RPMI7951 (cell line): Measurements from ENCODE around the gene SYCE1. TPM values are rescaled to one million over a fixed set of nuclear protein-coding genes. Genes with fewer than 3 reads are reported as not detected.
A peak's percentile ranks its signal among the peaks of the same experiment; 100 is the strongest.
"Not testable (repeated sequence)": the region's sequence is repeated elsewhere in the genome, so short reads cannot be mapped to it uniquely, and the experiment has no call there.

Experiments
- DNase-seq: peaks from one replicate; pipeline ENCODE4 v3.0.0-alpha.2; 2012; ENCODE audit warnings: low read depth
- total RNA-seq: library from RNA; depleted of rRNA; stranded (reverse); fragments of >200 nt; shearing (Covaris generic); gene quantifications from 2 replicates; pipeline ENCODE4 v1.2.3, GENCODE V29; 2014; rRNA removed

Gene SYCE1, protein sequence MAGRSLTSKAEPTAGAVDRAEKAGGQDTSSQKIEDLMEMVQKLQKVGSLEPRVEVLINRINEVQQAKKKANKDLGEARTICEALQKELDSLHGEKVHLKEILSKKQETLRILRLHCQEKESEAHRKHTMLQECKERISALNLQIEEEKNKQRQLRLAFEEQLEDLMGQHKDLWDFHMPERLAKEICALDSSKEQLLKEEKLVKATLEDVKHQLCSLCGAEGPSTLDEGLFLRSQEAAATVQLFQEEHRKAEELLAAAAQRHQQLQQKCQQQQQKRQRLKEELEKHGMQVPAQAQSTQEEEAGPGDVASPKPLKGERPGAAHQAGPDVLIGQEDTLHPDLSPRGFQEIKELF
- total RNA-seq = not detected in 2 replicates

DNA sequence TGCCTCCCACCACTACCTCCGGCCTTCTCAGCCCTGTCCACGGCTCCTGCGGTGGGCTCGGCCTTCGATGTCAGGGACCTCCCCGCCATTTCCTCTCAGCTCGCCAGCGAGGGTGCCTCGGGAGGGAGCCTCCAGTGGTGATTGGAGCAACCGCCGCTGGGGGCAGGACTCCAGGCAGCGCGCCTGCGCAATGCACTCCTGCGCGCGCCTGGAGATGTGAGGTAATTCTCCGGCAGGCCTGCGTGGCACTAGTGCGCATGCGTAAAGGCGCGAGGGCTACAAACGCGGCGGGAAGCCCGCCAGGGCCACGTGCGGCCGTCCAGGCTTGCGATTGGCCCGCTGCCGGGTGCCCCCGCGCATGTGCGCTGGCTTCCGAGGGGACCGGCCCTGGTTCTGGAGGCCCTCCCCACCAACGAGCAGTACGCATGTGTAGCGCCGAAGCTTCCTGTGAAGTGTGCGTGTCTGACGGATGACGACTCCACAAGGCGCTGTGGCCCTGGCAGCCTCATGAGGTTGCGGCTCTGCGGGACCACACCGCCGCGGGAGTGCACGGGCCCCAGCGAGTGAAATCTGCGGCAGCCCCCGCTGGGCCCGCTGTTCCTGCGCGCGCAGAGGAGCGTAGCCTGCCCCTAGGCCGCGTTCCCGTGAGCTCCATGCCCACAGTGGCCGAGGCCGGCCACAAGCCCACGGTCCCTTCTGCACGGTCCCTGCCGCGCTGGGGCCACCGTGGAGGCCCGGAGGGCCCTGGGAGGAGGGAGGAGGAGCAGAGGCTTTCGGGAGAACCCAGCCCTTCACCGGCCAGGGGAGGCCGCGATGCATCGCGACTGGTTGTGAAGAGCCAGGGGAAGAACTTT lies at the start of gene SYCE1:
TSS of gene SYCE1 (minus strand) at position 143 of the 854 bp plus-strand sequence. CDS start at position 89, 54 bp downstream.
- no peak for DNase-seq

DNA sequence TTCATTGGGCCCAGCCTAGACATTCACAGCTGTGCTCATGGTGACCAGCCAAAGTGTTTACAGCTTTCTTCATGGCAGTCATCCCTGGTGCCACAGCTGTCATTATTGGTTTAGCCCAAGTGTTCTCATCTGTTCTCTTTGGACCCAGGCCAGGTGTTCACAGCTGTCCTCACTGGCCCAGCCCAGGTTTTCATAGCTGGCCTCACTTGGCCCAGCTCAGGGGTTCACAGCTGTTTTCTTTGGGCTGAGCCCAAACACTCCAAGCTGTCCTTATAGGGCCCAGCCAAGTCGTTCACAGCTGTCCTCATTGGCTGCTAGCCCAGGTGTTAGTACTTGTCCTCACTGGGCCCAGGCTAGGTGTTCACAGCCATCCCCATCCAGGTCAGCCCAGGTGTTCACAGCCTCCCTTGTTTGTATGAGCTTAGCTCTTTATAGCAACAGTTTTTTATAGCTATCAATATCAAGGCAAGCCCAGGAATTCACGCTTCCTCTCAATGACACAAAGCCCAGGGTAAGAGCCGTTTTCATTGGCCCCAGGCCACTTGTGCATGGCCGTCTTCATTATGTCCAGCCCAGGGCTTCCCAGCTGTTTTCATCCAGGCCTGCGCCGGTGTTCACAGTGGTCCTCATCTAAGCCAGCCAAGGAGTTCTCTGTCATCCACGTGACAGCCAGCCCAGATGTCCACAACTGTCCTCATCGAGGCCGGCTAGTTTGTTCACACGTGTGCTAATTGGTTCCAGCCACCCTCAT lies 49.6 kb upstream of the SYCE1 start:
- DNase-seq = peak; percentile 5

DNA sequence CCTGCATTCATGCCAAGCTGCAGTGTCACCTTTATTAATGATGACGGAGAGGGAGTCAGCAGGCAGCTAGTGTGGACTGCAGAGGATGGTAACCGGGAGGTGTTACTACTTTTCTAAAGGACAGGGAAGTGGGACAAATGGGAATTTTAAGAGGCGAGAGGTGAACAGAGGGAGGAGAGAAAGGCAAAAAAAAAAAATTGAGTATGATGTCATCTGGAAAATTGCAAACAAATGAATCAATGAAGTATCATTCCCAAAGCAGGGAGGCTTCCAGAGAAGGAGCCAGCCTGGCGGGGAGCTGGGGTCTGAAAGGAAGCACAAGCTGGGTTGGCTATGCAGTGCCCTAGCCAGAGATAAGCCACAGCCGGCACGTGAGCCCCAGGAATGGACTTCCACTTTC lies 48.3 kb upstream of the SYCE1 start:
- DNase-seq = no peak

DNA sequence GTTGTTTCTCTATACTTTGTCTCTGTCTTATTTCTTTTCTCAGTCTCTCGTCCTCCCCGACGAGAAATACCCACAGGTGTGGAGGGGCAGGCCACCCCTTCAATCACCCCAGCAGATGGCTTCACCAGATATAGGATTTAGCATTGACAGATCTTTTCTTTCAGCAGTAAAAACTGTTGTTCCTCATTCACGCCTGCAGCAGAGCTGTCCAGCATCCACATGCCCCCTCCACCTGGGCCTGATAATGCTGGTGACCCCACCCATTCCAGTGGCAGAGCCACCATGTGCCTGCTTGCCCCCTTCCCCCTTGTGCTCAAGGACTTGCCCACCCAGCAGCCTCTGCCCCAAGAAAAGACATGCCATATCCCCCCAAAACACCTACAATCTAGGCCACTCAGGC lies 45.7 kb upstream of the SYCE1 start:
- no peak for DNase-seq

DNA sequence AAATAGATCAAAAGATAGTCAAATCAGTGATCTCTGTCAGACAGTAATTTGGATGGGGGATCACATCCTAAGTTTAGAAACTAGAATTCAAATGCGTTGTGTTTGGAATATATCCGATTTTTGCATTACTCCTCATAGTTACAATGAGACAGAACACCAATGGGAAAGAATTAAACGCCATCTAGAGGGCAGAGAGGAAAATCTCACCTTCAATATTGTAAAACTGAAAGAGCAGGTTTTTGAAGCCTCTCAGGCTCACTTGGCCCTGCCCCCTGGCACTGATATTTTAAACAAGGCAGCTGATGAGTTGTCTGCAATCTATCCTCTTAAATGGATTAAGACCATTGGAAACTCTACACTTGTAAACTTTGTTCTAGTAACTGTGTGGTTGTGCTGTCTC lies 43.5 kb upstream of the SYCE1 start:
- peak; percentile 13 for DNase-seq

DNA sequence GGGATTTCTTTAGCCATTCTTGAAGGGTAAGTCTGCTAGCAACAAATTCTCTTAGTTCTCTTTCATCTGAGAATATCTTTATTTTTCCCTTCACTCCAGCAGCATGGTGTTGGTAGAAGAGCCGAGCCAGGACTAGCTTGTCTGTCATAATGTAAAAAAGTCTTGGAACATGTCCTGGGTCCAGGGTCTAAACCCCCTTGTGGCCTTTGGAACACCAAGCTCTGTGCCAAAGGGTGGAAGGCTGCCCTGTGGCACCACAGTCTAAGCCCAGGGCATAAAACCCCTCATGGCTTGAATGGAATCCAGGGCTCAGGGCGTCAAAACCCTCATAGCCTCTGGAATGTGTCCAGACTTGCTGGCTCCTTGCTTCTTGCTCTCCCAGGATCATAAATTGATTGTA lies 38.1 kb upstream of the SYCE1 start:
- not testable (repeated sequence) for DNase-seq

DNA sequence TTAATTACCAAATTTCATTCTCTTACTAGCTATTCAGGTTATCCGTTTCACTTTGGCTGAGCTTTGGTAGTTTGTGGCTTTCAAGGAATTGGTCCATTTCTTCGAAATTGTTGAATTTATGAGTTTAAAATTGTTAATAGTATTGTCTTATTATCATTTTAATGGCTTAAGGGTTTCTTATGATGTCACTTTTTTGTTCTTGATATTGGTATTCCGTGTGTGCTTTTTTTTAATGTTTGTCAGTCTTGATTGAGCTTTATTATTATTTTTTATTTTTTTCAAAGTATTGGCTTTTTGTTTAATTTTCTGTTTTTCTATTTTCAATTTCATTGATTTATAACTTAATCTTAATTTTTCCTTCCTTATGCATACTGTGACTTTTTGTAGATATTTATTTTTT lies 35.3 kb upstream of the SYCE1 start:
- DNase-seq = no peak

DNA sequence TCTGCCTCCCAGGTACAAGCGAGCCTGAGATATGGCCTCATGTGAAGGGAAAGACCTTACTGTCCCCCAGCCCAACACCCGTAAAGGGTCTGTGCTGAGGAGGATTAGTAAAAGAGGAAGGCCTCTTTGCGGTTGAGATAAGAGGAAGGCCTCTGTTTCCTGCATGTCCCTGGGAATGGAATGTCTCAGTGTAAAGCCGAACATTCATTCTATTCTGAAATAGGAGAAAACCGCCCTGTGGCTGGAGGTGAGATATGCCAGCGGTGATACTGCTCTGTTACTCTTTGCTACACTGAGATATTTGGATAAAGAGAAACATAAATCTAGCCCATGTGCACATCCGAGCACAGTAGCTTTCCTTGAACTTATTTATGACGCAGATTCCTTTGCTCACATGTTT lies 34.5 kb upstream of the SYCE1 start:
- DNase-seq = not testable (repeated sequence)

DNA sequence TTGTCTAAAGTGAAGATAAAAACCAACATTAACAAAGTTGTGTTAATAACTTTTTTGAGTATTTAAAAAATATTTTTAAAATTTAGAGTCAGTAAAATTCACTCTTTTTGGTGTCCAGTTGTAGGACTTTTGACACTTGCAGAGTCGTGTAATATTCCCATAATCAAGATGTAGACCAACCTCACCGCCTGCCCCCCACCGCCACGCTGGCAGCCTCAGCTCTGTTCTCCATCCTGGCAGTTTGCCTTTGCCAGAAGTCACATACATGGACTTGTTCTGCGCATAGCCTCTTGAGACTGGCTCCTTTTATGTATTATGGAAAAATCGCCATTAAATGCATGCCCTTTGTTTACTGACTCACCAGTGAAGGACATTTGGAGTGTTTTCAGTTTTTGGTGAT lies 27.3 kb upstream of the SYCE1 start:
- no peak for DNase-seq

DNA sequence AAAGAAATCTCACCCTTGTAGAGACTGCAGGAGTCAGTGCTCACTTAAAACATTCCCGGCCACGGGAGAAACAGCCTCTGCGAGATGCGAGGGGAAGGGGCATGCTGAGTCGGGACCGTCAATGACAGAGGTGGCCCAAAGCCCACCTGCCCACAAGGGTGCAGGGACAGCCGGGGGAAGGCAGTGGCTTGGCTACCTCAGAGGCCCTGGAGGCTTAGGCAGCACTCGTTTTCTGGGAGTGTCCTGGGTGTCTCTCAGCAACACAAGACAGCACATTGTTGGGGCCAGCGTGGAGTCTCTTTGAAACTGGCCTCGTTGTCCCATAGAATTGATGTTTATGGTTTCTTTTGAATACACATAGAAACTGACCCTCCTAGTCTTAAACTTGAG lies 25.6 kb upstream of the SYCE1 start:
- no peak for DNase-seq

DNA sequence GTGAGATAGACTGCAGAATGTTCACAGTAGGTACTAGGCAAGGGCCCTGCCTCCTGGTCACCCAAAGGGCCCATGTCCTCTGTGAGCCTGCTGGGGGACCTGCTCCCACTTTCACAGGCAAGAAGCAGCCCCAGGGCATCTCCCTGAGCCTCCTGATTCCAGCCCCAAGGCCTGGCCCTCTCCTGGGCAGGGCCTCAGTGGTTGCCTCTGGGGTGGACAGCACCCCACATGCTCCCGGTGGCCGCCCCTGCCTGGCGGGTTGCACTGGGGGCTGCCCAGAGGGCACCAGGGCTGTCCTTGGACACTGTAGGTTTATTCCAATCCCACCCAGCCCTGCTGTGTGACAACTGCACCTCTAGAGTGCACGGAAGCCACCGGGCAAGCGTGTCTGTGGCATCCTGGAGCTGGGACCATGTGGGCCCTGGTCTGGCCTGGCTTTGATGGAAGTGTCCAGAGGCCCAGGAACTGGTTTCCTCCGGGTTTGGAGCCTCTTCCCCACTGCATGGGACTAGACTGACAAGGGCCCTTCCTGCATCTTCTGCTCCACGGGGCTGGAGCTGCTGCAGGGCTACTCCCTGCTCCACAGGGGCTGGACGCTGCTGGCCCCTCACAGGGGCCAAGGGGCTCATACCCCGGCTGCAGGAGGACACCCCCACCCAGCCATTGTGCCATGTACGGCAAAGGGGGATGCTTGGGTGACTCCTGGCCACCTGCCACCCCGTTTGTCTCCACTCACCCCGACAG lies 25.0 kb upstream of the SYCE1 start:
- DNase-seq = no peak

DNA sequence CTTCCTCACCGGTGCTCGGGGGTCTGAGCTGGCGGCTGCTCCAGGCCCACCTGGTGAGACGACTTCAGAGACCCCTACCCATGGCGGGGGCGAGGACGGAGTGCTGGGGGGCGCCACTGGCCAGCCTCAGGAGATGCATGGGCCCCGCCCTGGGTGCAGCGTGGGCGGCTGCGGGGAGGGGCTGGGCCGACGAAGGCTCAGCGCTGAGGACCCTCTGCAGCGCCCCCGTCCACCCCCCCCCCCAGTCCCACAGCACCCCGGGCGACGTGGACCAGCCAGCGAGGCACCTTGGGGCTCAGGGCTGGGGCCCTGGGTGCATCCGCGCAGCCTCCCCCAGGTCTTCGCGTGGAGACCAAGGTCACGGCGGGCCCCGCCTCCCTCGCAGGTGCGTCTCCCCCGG lies 11.7 kb upstream of the SYCE1 start:
- not testable (repeated sequence) for DNase-seq

DNA sequence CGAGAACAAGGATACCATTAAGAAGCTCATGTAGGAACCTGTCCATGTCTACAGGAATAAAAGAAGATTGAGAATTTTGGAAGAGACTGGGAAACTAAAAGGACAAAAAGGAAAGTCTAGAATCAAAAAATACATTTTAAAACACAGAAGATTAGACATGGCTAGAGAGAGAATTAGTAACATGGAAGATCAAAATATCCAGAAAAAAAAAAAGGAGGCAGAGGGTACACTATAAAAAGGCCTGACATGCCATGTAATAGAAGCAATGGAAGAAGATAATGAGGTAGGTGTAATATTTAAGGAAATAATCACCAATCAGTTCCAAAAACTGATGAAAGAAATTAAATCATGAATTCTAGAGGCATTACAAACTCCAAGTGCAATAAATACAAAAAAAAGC lies 8.1 kb upstream of the SYCE1 start:
- not testable (repeated sequence) for DNase-seq

DNA sequence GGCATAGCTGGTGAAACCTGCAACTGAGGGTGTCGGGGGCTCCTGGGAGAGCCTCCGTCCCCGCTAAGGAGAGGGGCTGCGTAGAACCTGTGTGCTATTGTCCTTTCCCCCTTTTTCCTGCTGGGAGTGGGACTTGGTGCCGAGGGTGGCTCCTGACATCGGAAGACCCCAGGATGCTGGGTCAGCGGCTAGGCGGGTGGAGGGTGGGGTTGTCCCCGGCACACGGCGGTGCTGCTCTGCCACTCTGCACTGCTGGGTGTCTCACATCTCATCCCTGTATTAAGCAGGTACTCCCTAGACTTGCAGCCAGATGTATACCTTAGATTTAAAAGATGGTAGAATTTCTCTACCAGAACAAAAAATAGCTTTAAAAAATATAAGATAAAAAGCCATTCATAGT lies 6.7 kb upstream of the SYCE1 start:
- not testable (repeated sequence) for DNase-seq

DNA sequence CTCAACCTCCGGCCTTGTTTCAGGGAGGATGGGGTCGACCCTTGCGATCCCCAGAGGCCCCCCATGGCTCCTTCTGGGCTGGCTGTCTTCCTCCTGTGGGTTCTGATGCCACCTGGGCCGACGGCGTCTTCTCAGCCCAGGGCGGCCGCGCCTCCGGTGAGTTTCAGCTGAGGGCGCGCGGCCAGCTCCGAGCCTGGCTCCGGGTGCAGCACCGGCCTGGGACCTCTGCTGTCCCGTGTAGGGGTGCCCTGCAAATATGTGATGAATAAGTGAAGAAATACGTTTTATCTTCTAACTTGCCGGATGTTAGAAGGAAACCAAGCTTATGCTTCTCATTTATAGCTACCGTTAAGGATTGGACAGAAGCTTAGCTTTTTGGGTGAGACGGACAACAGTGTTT lies 4.4 kb upstream of the SYCE1 start:
- not testable (repeated sequence) for DNase-seq

DNA sequence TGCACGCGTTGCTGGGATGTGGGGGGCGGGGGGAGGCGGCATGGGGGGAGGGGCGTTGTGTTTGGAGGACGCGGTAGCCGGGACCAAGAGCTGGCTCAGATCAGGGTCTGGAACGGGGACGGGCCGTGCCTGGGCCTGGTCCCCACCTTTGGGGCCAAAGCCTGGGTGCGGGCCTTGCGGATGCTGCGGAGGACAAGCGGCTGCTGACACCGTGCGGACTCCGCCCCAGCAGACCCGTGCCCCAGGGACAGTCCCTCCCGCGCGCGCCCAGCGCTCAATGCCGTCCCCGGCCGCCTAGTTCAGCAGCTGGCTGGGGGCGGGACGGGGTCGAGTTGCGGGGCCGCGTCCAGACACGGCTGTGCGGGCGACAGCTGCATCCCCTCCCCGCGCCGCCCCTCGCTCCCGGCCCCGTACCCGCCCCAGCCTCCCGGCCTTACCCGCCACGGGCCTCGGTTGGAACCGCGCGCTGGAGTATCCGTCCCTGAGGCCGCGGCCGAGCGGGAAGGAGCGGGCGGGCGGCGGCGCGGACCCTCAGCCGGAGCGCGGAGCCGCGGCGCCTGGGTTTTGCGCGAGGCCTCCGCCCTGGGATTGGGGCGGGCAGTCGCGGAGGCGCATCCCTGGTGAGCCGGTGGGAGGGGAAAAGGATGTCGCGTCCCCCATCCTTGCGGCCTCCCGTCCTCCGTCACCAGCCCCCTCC lies 3.6 kb upstream of the SYCE1 start:
- DNase-seq = not testable (repeated sequence)

DNA sequence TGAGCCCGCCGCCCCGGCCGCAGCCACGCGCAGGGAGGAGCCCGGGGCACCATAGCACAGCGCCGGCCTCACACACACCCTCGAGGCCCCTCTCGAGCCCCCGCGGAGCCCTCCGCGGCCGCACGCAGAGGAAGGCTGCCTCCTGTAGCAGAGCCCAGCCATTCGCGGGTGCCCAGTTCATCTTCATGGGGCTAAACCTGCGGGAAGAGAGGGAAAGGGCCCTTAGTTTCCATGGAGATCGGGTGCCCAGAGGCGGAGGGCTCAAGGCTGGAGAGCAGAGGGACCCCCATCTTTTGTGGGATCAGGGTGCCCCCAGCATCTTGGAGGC lies 2.9 kb upstream of the SYCE1 start:
- no peak for DNase-seq

DNA sequence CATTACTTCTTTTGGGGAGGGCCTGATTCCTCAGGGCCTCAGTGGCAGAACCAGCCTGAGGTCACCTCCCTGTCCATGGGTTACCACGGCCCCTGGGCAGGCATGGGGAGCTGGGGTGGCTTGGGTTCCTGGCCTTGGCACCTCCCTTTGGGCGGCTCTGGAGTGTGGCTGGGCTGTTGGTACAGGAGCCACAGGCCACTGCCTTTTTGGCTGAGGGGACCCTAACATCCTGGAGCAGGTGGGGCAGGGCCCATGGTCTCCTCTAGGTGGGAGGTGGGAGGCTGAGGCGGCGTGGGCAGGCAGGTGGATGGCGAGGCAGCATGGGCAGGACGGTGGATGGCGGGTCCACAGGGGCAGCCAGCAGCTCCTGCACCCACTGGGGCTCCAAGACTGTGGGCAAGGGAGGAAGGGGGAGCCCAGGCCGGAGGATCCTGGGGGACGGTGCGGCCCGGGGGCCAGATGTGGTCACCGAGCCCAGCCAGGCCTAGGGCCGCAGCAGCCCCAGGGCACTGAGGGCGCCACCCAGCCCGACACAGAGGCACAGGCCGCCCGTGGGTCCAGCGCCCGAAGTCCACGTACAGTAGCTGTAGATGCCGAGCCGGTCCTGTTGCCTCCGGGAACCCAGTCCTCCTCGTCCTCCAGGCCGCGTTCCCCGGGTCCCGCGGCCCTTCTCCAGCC lies 2.4 kb upstream of the SYCE1 start:
- DNase-seq = no peak

DNA sequence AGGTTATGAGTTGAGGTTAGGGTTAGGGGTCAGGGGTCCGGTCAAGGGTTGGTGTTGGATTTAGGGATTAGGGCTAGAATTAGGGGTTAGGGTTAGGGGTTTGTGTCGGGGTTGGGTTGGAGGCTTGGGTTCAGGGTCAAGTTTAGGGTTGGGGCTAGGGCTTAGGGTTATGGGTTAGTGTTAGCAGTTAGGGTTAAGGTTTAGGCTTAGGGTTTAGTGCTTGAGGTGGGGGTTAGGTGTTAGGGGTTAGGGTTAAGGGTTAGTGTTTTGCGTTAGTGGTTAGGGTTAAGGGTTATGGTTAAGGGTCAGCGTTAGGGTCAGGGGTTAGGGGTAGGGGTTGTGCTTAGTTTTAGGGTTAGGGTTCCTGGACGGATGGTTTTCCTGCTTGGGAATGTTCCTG lies 1.7 kb upstream of the SYCE1 start:
- no peak for DNase-seq

DNA sequence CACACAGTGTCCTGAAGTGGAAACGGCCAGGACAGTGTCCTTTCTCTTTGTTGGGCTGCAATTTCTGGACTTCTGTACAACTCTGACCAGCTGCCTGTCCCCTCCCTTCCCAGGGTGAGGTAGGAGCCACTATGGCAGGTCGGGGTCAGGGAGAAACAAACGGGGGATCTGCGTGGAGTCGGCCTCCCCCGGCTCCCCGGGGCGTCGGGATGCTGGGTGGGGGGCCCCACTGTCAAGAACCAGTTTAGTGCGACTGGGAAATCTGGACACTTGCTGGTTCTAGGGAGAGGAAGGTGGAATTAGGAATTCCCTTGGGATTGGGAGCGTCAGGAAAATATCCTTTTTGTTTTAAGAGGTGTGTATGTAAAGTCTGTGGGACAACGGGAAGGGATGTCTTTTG lies 567 bp downstream of the SYCE1 start:
- DNase-seq = no peak

DNA sequence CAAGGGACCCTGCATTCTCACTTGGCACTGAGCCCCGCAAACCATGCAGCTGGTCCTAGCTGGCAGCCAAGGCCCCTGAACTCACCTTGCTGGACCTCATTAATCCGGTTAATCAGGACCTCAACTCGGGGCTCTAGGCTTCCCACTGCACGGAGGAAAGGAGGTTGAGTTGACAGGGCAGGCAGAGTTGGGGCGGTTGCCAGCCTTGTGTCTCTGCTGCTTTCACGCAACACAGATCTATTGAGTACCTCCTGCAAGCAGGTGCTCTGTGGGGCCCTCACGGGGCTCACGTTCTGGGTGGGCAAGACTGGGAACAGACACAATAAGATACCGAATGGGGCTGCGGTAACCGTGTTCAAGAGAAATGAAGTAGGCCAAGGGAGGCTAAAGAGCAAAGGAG lies 6.2 kb downstream of the SYCE1 start:
- DNase-seq = no peak
